Esophagus (tissue), 2 donors: ENCODE results near the gene RNF222. TPM values are rescaled to one million over a fixed set of nuclear protein-coding genes. Genes with fewer than 3 reads are reported as not detected.

ENCODE experiments used
- polyA plus RNA-seq, 2 donors: library from polyadenylated mRNA; stranded (reverse); fragments of 200-250 nt; gene quantifications; one replicate each; pipeline ENCODE4 v1.2.3, GENCODE V29; 2013
- donor health status: healthy with polysubstance abuse.
- donor health status: Bipolar disorder and iron deficiency.

RNF222 gene
- polyA plus RNA-seq, 2 donors = 14.0 to 18.4 TPM

Other genes with a start within 250 kb of the RNF222 start
- 10 to 100 TPM; 44.7 to 85.2 TPM for gene PER1, start 245.4 kb downstream of the RNF222 start, polyA plus RNA-seq
- gene VAMP2, start 234.9 kb downstream of the RNF222 start, polyA plus RNA-seq = 10 to 100 TPM; 21.9 to 22.4 TPM
- 1 to 10 TPM; 5.6 to 8.9 TPM for gene TMEM107, start 221.4 kb downstream of the RNF222 start, polyA plus RNA-seq
- gene BORCS6, start 207.6 kb downstream of the RNF222 start, polyA plus RNA-seq = 1 to 10 TPM; 3.3 to 8.2 TPM
- gene AURKB, start 187.3 kb downstream of the RNF222 start, polyA plus RNA-seq = 10 to 100 TPM; 25.3 to 28.3 TPM
- 10 to 100 TPM in 1 of 2 donors, 1 to 10 TPM in 1; 7.3 to 20.5 TPM for gene CTC1, start 149.8 kb downstream of the RNF222 start, polyA plus RNA-seq
- 10 to 100 TPM in 1 of 2 donors, 1 to 10 TPM in 1; 8.1 to 16.2 TPM for gene PFAS, start 148.5 kb downstream of the RNF222 start, polyA plus RNA-seq
- 10 to 100 TPM in 1 of 2 donors, 1 to 10 TPM in 1; 9.9 to 17.8 TPM for gene RANGRF, start 109.2 kb downstream of the RNF222 start, polyA plus RNA-seq
- gene SLC25A35, start 102.4 kb downstream of the RNF222 start, polyA plus RNA-seq = 1 to 10 TPM; 2.7 to 6.6 TPM
- gene ARHGEF15, start 87.6 kb downstream of the RNF222 start, polyA plus RNA-seq = 1 to 10 TPM; 3.6 to 4.4 TPM
- gene ODF4, start 58.0 kb downstream of the RNF222 start, polyA plus RNA-seq = under 1 TPM; 0.27 to 0.41 TPM
- gene RPL26, start 14.6 kb downstream of the RNF222 start, polyA plus RNA-seq = 1,000 to 10,000 TPM; 2,120 to 4,250 TPM
- gene NDEL1, start 38.1 kb upstream of the RNF222 start, polyA plus RNA-seq = 10 to 100 TPM; 34.7 to 46.5 TPM
- 1 to 10 TPM; 2.4 to 3.2 TPM for gene MYH10, start 232.9 kb upstream of the RNF222 start, polyA plus RNA-seq